Ascending aorta (tissue), 2 donors: ENCODE results near the gene IL20RA. TPM values are rescaled to one million over a fixed set of nuclear protein-coding genes. Genes with fewer than 3 reads are reported as not detected.

Experiments
- DNase-seq, 2 donors: peaks; one replicate each; pipeline ENCODE4 v3.0.0-alpha.2; 2019; ENCODE audit warnings: low spot score in 2 of 2
- H3K27ac ChIP-seq, 2 donors: fragments of 200-600 bp; sonication (generic); one replicate each; pipeline ENCODE4 v1.5.1; 2016 to 2017; ENCODE audit warnings: mild to moderate bottlenecking in 1 of 2
- H3K27me3 ChIP-seq: fragments of 200-600 bp; sonication (generic); one replicate; pipeline ENCODE4 v1.5.1; 2017
- H3K36me3 ChIP-seq, 2 donors: fragments of 200-600 bp; sonication (generic); one replicate each; pipeline ENCODE4 v1.5.1; 2016
- H3K4me1 ChIP-seq, 2 donors: fragments of 200-600 bp; sonication (generic); one replicate each; pipeline ENCODE4 v1.5.1; 2016 to 2017; ENCODE audit warnings: mild to moderate bottlenecking in 1 of 2
- H3K4me3 ChIP-seq, 2 donors: fragments of 200-600 bp; sonication (generic); one replicate each; pipeline ENCODE4 v1.5.1; 2016 to 2017; ENCODE audit warnings: mild to moderate bottlenecking in 1 of 2
- H3K9me3 ChIP-seq, 2 donors: fragments of 200-600 bp; sonication (generic); one replicate each; pipeline ENCODE4 v1.5.1; 2016
- intact Hi-C: fragments of 100-400 bp; cut with DNase I; formaldehyde crosslinking; loops from one replicate; pipeline ENCODE4 v1.15.1; 2023
- total RNA-seq: library from RNA; depleted of rRNA; stranded (reverse); fragments of >200 nt; gene quantifications from one replicate; pipeline ENCODE4 v1.1.0, GENCODE V29; 2016
- TF ChIP-seq, protein P1 (sequence below), 3 experiments: fragments of 200-600 bp in 2 of 3; fragments of 450-650 bp in 1 of 3; sonication (generic) in 2 of 3; IDR thresholded peaks; one replicate each; pipeline ENCODE4 v1.5.1; 2016 to 2019; ENCODE audit warnings: antibody characterized with exemption in 3 of 3, mild to moderate bottlenecking in 1 of 3, moderate library complexity in 1 of 3

Gene IL20RA
- total RNA-seq, 1 donor from 2014 or later: not detected

DNA sequence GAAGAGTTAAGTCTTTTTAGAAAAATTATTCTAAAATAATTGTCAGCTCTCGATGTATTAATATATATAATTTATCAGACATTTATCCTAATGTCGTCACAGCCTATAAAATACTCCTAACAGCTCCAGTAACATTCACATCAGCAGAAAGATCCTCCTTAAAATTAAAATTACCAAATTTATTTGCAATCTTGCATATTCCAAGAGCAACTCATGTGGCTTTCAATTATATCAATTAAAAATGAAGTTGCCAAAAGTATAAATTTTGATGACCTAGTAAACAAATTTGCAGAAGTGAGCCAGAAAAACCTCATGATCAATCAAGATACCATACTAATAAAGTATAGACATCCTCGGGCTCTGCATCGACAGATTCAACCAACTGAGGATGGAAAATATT lies 60.2 kb downstream of the IL20RA start:
- Histone ChIP-seq H3K27me3 (no peaks in the 10 kb centered on the region), H3K4me1 (no peaks in the 10 kb centered on the region), H3K36me3 (no peaks in the 10 kb centered on the region), H3K9me3 (no peaks in the 10 kb centered on the region), H3K27ac (no peak overlapping the region), H3K4me3 (no peak overlapping the region)
- no peak for DNase-seq
- TF ChIP-seq, protein P1, sequence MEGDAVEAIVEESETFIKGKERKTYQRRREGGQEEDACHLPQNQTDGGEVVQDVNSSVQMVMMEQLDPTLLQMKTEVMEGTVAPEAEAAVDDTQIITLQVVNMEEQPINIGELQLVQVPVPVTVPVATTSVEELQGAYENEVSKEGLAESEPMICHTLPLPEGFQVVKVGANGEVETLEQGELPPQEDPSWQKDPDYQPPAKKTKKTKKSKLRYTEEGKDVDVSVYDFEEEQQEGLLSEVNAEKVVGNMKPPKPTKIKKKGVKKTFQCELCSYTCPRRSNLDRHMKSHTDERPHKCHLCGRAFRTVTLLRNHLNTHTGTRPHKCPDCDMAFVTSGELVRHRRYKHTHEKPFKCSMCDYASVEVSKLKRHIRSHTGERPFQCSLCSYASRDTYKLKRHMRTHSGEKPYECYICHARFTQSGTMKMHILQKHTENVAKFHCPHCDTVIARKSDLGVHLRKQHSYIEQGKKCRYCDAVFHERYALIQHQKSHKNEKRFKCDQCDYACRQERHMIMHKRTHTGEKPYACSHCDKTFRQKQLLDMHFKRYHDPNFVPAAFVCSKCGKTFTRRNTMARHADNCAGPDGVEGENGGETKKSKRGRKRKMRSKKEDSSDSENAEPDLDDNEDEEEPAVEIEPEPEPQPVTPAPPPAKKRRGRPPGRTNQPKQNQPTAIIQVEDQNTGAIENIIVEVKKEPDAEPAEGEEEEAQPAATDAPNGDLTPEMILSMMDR (IDR thresholded peaks at IDR 0.05): no peak
- intact Hi-C loops: no loop called here

DNA sequence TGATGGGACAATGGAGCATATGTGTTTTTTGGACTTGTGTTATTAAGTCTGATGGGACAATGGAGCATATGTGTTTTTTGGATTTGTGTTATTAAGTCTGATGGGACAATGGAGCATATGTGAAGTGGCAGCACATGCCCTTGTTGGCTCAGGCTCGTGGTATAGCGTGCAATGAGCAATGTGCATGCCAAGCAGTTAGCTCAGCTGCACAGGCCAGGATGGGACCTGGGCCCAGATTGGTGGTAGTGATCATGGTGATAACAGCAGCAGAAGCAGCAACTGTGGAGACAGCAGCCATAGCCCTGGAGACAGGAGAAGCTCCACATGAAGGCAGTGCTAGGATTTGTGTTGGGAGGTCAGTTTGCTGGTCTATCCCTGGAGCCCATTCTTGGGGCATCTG lies 61.1 kb downstream of the IL20RA start:
- H3K9me3 ChIP-seq: no peaks in the 10 kb centered on the region
- intact Hi-C loops: no loop called here
- TF ChIP-seq, protein P1 (IDR thresholded peaks at IDR 0.05): no peak
- no peak overlapping the region for H3K27ac ChIP-seq
- no peak overlapping the region for H3K4me3 ChIP-seq
- H3K4me1 ChIP-seq: no peaks in the 10 kb centered on the region
- no peak for DNase-seq
- H3K36me3 ChIP-seq: no peaks in the 10 kb centered on the region
- no peaks in the 10 kb centered on the region for H3K27me3 ChIP-seq

DNA sequence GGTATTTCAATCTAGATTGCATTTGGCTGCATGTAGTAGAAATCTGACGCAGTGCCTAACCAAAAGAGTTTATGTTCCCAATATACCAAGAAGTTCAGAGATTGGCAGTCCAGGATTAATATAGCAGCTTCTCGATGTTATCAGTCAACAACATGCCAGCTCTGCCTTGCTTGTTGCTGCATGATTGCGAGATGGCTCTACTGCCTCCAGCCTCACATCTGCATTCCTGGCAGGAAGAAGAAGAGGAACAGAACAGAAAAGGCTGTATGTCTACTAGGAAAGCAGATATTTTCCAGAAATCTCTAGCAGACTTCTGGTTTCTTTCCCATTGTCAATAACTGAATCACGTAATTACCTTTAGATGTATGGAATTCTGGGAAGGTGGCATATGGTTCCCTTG lies 61.8 kb downstream of the IL20RA start:
- TF ChIP-seq, protein P1 (IDR thresholded peaks at IDR 0.05): no peak
- Histone ChIP-seq H3K27me3 (no peaks in the 10 kb centered on the region), H3K9me3 (no peaks in the 10 kb centered on the region), H3K4me3 (no peak overlapping the region), H3K4me1 (no peaks in the 10 kb centered on the region), H3K36me3 (no peaks in the 10 kb centered on the region), H3K27ac (no peak overlapping the region)
- intact Hi-C loops: no loop called here
- no peak for DNase-seq

DNA sequence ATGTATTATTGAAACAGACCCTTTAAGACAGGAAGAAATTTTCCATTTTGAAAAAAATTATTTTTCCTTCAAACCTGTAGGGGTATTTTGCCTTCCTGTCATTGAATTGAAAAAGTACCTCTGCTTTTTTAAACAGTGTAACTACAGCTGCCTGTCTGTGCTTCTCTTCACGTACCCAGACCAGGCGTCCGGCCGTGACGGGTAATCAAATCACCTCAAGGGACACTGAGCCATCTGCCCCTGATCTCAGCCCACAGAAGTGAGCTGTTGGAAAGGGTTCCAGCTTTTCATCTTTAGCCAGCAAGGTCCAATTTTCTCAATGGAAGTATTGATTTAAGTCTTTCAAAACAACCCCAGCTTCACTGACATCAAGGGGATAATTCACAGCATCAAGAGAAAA lies 64.7 kb downstream of the IL20RA start:
- H3K9me3 ChIP-seq: no peaks in the 10 kb centered on the region
- H3K36me3 ChIP-seq: no peaks in the 10 kb centered on the region
- no peak overlapping the region for H3K4me3 ChIP-seq
- intact Hi-C loops: no loop called here
- H3K27ac ChIP-seq: no peak overlapping the region
- H3K27me3 ChIP-seq: no peaks in the 10 kb centered on the region
- H3K4me1 ChIP-seq: no peaks in the 10 kb centered on the region
- TF ChIP-seq, protein P1 (IDR thresholded peaks at IDR 0.05): no peak
- DNase-seq: no peak

DNA sequence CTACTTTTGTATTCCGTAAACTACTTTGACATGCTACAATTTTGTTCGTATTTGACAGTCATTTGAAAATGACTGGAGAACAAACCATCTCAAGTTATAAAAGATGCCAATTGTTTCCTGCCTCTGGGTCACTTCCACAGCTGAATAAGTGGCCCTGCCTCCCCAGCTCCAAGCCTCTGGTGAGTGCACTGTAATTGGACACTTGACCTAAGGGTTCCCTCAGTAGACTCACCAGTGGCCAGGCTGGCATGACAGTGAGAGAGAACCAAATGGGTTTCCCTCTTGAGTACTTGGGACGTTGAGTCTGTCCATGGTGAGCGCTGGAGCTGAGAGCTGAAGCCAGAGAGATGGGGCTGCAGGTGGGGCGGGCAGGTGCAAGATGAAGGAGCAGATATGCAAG lies 65.6 kb downstream of the IL20RA start:
- no peaks in the 10 kb centered on the region for H3K36me3 ChIP-seq
- TF ChIP-seq, protein P1 (IDR thresholded peaks at IDR 0.05): no peak
- no peak overlapping the region for H3K27ac ChIP-seq
- H3K27me3 ChIP-seq: no peaks in the 10 kb centered on the region
- no peak for DNase-seq
- intact Hi-C loops: no loop called here
- H3K4me1 ChIP-seq: no peaks in the 10 kb centered on the region
- no peaks in the 10 kb centered on the region for H3K9me3 ChIP-seq
- no peak overlapping the region for H3K4me3 ChIP-seq

DNA sequence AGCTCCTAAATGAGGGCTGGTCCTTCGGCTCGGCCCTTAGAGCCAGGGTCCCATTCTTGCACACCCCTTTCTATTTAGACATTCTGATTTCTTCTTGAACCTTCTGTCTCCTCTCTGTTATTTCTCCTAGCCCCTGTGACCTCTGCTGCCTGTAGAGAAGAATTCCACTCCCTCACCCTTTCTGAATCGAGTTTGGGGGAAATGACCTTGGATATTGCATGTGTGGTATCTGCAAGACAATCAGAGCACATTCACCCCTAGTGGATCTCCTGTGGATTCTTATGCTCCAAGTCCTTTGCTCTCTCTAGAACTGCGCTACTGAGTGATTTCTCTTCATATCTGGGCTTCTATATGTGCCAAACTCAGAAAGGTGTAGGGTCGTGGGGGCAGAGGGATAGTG lies 67.7 kb downstream of the IL20RA start:
- intact Hi-C loops: no loop called here
- no peak for DNase-seq
- Histone ChIP-seq H3K27ac (no peak overlapping the region), H3K4me1 (no peaks in the 10 kb centered on the region), H3K4me3 (no peak overlapping the region), H3K36me3 (no peaks in the 10 kb centered on the region), H3K9me3 (no peaks in the 10 kb centered on the region), H3K27me3 (no peaks in the 10 kb centered on the region)
- TF ChIP-seq, protein P1 (IDR thresholded peaks at IDR 0.05): no peak
